SU-DHL-6 (cell line): Measurements from ENCODE around the gene CACNA1B.

Experiments used
- CTCF ChIP-seq: fragments of 200-600 bp; sonication (generic); IDR thresholded peaks from one replicate; pipeline ENCODE4 v1.5.1; 2017; ENCODE audit warnings: antibody characterized with exemption, mild to moderate bottlenecking, low read length, moderate library complexity; ENCODE audit not compliant: insufficient read depth, poor library complexity, severe bottlenecking
- EZH2phosphoT487 ChIP-seq: fragments of 200-600 bp; sonication (generic), shearing (Covaris generic); conservative IDR thresholded peaks from 2 replicates; pipeline ENCODE4 v1.6.1; 2018; ENCODE audit warnings: mild to moderate bottlenecking, antibody characterized with exemption, low read length, moderate library complexity, mixed read lengths

DNA sequence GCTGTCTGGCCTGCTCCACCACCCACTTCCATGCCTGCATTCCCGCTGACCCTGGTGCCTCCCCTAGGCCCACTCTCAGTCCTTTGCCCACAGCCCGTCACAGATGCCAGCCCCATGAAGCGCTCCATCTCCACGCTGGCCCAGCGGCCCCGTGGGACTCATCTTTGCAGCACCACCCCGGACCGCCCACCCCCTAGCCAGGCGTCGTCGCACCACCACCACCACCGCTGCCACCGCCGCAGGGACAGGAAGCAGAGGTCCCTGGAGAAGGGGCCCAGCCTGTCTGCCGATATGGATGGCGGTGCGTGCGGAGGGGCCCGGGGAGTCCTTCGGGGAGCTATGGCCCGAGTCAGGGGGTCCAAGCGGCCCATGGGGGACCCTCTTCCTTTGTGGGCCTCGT is 242.5 kb downstream of the CACNA1B start:
- no peak for TF ChIP-seq CTCF
- no peak for TF ChIP-seq EZH2phosphoT487
